ENCODE data around the gene UBE2J2. TPM values are rescaled to one million over a fixed set of nuclear protein-coding genes. Genes with fewer than 3 reads are reported as not detected.

UBE2J2 gene
- polyA plus RNA-seq, 1 of the 3 experiments (the other 2 are of a cell fraction): 47.5 TPM

DNA sequence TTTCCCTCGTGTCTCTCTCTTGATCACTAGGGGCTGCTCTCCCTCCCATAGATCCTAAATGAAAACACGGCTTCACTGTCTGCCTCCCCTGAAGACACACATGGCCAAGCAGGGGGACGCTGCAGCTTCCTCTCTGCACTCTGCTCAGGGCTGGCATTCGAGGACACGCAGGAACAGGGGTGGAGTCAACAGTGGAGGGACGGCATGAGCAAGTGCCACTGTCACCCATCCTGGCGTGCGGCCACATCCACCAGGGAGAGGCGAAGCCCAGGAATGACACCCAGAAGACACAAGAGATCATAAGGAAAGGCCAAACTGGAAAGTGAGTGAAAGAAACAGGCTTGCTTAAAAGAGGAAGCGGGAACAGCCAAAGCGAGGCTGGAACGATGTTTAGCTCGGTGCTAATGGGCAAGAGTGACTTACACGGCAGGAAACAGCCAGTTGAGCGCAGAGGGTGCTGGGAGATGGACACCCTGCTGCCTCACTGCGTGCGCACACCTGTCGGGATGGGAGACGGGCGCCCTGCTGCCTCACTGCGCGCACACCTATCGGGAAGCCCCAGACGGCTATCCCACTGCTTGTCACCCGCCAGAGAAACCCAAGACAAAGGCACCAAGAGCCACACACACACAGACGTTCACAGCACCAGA is 13.6 kb downstream of the UBE2J2 start:
- 95% methylated on average over 22 of the region's 26 CpGs for WGBS (ENCODE audit: low lambda C conversion rate)
- Histone ChIP-seq H3F3A (replicated peaks; ENCODE audit: insufficient read depth) (peaks cover 6% of the 10 kb centered on the region), H3K27ac (ENCODE audit: low read depth in 2 of 2, low read length in 1 of 2) (no peak overlapping the region), H3K27me3 (ENCODE audit: insufficient read depth) (no peaks in the 10 kb centered on the region), H3K79me2 (ENCODE audit: insufficient read depth) (peaks cover 44% of the 10 kb centered on the region), H3K4me3 (ENCODE audit: low read depth in 2 of 2, low read length in 1 of 2) (no peak overlapping the region), H3K9me3 (no peaks in the 10 kb centered on the region), H3K9ac (no peak overlapping the region), H2AFZ (ENCODE audit: low read depth) (no peak overlapping the region), H3K4me2 (no peak overlapping the region), H3K36me3 (replicated peaks in 1 of 2; ENCODE audit: control insufficient read depth in 1 of 2, insufficient read depth in 2 of 2, low read length in 1 of 2) (peaks cover 19 to 66% of the 10 kb centered on the region in 2 experiments), H3K9me2 (no peaks in the 10 kb centered on the region), H4K20me1 (ENCODE audit: insufficient read depth) (peaks cover 38% of the 10 kb centered on the region), H3K4me1 (ENCODE audit: control insufficient read depth in 1 of 2, insufficient read depth in 2 of 2, low read depth in 1 of 2, low read length in 1 of 2) (peaks cover 0 to 2% of the 10 kb centered on the region in 2 experiments; a peak in 2 of 4 replicates)
- POLR2A ChIA-PET: no interaction called here
- CTCF ChIA-PET: no interaction called here
- no peak for DNase-seq
- TF ChIP-seq, protein P1, sequence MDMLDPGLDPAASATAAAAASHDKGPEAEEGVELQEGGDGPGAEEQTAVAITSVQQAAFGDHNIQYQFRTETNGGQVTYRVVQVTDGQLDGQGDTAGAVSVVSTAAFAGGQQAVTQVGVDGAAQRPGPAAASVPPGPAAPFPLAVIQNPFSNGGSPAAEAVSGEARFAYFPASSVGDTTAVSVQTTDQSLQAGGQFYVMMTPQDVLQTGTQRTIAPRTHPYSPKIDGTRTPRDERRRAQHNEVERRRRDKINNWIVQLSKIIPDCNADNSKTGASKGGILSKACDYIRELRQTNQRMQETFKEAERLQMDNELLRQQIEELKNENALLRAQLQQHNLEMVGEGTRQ (IDR thresholded peaks at IDR 0.05; ENCODE audit: borderline replicate concordance, low read depth, low read length): no peak
- TF ChIP-seq GABPA (IDR thresholded peaks at IDR 0.05; ENCODE audit: low read depth) (no peak), TAF1 (IDR thresholded peaks at IDR 0.05; ENCODE audit: borderline replicate concordance, low read depth, low read length) (no peak), NFIC (IDR thresholded peaks at IDR 0.05; ENCODE audit: borderline replicate concordance) (no peak), ELF1 (IDR thresholded peaks at IDR 0.05) (no peak)
- TF ChIP-seq, protein P2, sequence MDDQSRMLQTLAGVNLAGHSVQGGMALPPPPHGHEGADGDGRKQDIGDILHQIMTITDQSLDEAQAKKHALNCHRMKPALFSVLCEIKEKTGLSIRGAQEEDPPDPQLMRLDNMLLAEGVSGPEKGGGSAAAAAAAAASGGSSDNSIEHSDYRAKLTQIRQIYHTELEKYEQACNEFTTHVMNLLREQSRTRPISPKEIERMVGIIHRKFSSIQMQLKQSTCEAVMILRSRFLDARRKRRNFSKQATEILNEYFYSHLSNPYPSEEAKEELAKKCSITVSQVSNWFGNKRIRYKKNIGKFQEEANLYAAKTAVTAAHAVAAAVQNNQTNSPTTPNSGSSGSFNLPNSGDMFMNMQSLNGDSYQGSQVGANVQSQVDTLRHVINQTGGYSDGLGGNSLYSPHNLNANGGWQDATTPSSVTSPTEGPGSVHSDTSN (IDR thresholded peaks at IDR 0.05): no peak
- TF ChIP-seq, protein P3, sequence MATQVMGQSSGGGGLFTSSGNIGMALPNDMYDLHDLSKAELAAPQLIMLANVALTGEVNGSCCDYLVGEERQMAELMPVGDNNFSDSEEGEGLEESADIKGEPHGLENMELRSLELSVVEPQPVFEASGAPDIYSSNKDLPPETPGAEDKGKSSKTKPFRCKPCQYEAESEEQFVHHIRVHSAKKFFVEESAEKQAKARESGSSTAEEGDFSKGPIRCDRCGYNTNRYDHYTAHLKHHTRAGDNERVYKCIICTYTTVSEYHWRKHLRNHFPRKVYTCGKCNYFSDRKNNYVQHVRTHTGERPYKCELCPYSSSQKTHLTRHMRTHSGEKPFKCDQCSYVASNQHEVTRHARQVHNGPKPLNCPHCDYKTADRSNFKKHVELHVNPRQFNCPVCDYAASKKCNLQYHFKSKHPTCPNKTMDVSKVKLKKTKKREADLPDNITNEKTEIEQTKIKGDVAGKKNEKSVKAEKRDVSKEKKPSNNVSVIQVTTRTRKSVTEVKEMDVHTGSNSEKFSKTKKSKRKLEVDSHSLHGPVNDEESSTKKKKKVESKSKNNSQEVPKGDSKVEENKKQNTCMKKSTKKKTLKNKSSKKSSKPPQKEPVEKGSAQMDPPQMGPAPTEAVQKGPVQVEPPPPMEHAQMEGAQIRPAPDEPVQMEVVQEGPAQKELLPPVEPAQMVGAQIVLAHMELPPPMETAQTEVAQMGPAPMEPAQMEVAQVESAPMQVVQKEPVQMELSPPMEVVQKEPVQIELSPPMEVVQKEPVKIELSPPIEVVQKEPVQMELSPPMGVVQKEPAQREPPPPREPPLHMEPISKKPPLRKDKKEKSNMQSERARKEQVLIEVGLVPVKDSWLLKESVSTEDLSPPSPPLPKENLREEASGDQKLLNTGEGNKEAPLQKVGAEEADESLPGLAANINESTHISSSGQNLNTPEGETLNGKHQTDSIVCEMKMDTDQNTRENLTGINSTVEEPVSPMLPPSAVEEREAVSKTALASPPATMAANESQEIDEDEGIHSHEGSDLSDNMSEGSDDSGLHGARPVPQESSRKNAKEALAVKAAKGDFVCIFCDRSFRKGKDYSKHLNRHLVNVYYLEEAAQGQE (IDR thresholded peaks at IDR 0.05; ENCODE audit: low read depth, low read length): no peak

GRCh38 chr1:1259540-1259939 is 14.1 kb downstream of the UBE2J2 start:
- DNase-seq: no peak
- Histone ChIP-seq H3K36me3 (replicated peaks in 1 of 2; ENCODE audit: control insufficient read depth in 1 of 2, insufficient read depth in 2 of 2, low read length in 1 of 2) (peaks cover 19 to 71% of the 10 kb centered on the region in 2 experiments), H3K4me1 (ENCODE audit: control insufficient read depth in 1 of 2, insufficient read depth in 2 of 2, low read depth in 1 of 2, low read length in 1 of 2) (no peaks in the 10 kb centered on the region), H3K4me3 (ENCODE audit: low read depth in 2 of 2, low read length in 1 of 2) (no peak overlapping the region), H3K9me2 (no peaks in the 10 kb centered on the region), H3F3A (replicated peaks; ENCODE audit: insufficient read depth) (peaks cover 2% of the 10 kb centered on the region), H3K9me3 (no peaks in the 10 kb centered on the region), H3K27ac (ENCODE audit: low read depth in 2 of 2, low read length in 1 of 2) (no peak overlapping the region), H3K4me2 (no peak overlapping the region), H3K79me2 (ENCODE audit: insufficient read depth) (peaks cover 41% of the 10 kb centered on the region), H2AFZ (ENCODE audit: low read depth) (no peak overlapping the region), H4K20me1 (ENCODE audit: insufficient read depth) (peaks cover 32% of the 10 kb centered on the region), H3K27me3 (ENCODE audit: insufficient read depth) (no peaks in the 10 kb centered on the region), H3K9ac (no peak overlapping the region)
- TF ChIP-seq POLR2AphosphoS5 (IDR thresholded peaks at IDR 0.05; ENCODE audit: low read depth, low read length) (no peak), FOXJ3 (CRISPR knock-in tag; IDR thresholded peaks at IDR 0.05) (no peak), RCOR1 (IDR thresholded peaks at IDR 0.05; ENCODE audit: low read length) (no peak), RXRA (IDR thresholded peaks at IDR 0.05; ENCODE audit: borderline replicate concordance, low read depth) (no peak), EZH2phosphoT487 (IDR thresholded peaks at IDR 0.05; ENCODE audit: borderline replicate concordance, low read depth) (no peak), YY1 (IDR thresholded peaks at IDR 0.05; ENCODE audit: low read depth) (no peak), FOSL2 (IDR thresholded peaks at IDR 0.05; ENCODE audit: borderline replicate concordance, low read depth) (no peak), TAF1 (IDR thresholded peaks at IDR 0.05; ENCODE audit: borderline replicate concordance, low read depth, low read length) (no peak), SIN3A (IDR thresholded peaks at IDR 0.05; ENCODE audit: borderline replicate concordance, low read depth, low read length) (no peak)
- TF ChIP-seq, protein P4, sequence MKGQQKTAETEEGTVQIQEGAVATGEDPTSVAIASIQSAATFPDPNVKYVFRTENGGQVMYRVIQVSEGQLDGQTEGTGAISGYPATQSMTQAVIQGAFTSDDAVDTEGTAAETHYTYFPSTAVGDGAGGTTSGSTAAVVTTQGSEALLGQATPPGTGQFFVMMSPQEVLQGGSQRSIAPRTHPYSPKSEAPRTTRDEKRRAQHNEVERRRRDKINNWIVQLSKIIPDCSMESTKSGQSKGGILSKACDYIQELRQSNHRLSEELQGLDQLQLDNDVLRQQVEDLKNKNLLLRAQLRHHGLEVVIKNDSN (IDR thresholded peaks at IDR 0.05; ENCODE audit: borderline replicate concordance, low read depth): no peak
- TF ChIP-seq, protein P1 (IDR thresholded peaks at IDR 0.05; ENCODE audit: borderline replicate concordance, low read depth, low read length): no peak
- TF ChIP-seq, protein P5, sequence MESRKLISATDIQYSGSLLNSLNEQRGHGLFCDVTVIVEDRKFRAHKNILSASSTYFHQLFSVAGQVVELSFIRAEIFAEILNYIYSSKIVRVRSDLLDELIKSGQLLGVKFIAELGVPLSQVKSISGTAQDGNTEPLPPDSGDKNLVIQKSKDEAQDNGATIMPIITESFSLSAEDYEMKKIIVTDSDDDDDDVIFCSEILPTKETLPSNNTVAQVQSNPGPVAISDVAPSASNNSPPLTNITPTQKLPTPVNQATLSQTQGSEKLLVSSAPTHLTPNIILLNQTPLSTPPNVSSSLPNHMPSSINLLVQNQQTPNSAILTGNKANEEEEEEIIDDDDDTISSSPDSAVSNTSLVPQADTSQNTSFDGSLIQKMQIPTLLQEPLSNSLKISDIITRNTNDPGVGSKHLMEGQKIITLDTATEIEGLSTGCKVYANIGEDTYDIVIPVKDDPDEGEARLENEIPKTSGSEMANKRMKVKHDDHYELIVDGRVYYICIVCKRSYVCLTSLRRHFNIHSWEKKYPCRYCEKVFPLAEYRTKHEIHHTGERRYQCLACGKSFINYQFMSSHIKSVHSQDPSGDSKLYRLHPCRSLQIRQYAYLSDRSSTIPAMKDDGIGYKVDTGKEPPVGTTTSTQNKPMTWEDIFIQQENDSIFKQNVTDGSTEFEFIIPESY (IDR thresholded peaks at IDR 0.05; ENCODE audit: borderline replicate concordance, low read depth): no peak
- CTCF ChIA-PET: no interaction called here
- POLR2A ChIA-PET: no interaction called here
- 98% methylated on average over 18 of the region's 18 CpGs for WGBS (ENCODE audit: low lambda C conversion rate)

All from SK-N-SH (cell line).